Bronchial epithelial cell (primary cell): Measurements from ENCODE around the gene BANK1. TPM values are rescaled to one million over a fixed set of nuclear protein-coding genes. Genes with fewer than 3 reads are reported as not detected.

ENCODE experiments used
- DNase-seq: peaks from one replicate; pipeline ENCODE4 v3.0.0-alpha.2; 2010; ENCODE audit warnings: low read depth
- FAIRE-seq: peaks from 2 replicates; lab custom pipeline; 2011; peaks lifted over from hg19 to GRCh38; lab: Jason Lieb, UNC
- H3K27me3 ChIP-seq: 2 replicates; pipeline ENCODE4 v1.5.1; 2011; ENCODE audit warnings: low read length; ENCODE audit not compliant: control insufficient read depth, insufficient read depth
- H3K36me3 ChIP-seq: 2 replicates; pipeline ENCODE4 v1.5.1; 2011; ENCODE audit warnings: low read length; ENCODE audit not compliant: control insufficient read depth, insufficient read depth
- H3K4me3 ChIP-seq: 2 replicates; pipeline ENCODE4 v1.5.1; 2011; ENCODE audit warnings: mild to moderate bottlenecking, low read depth, low read length, control low read depth
- CTCF ChIP-seq: IDR thresholded peaks from 2 replicates; pipeline ENCODE4 v1.5.1; 2011; ENCODE audit warnings: mild to moderate bottlenecking, moderate library complexity, low read length, control low read depth, inconsistent platforms; ENCODE audit not compliant: insufficient read depth, severe bottlenecking
- total RNA-seq: library from RNA; depleted of rRNA; stranded (reverse); fragments of >200 nt; gene quantifications from 2 replicates; pipeline ENCODE4 v1.2.1, GENCODE V29; 2014

Gene BANK1
- total RNA-seq, 1 donor from 2014 or later, result 0.26 TPM

DNA sequence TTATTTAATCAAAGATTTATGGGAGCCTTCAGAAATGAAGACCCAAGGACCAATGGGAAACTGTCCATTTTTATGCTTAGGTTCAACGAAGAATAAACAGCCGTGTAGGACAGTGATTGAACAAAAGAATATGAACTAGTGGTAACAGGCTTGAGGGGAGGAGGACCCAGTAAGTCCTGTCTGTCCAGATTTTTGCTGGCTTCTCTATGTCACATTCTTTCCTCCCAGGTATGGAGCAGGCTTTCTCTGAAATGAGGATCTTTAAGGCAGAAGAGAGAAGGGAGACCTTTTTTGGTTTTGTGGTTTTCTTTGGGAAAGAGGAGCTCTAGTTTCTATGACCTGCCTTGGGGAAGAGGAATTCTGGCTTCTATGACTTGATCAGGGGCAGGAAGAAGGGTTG is 74.1 kb downstream of the BANK1 start:
- Histone ChIP-seq H3K36me3 (no peaks in the 10 kb centered on the region), H3K4me3 (no peak overlapping the region), H3K27me3 (no peaks in the 10 kb centered on the region)
- DNase-seq, result peak; percentile 37
- TF ChIP-seq CTCF, result no peak
- no peak for FAIRE-seq

GRCh38 chr4:101865501-101866062 is 75.1 kb downstream of the BANK1 start:
- Histone ChIP-seq H3K4me3 (no peak overlapping the region), H3K36me3 (no peaks in the 10 kb centered on the region), H3K27me3 (no peaks in the 10 kb centered on the region)
- FAIRE-seq, result no peak
- peak; percentile 82 for DNase-seq
- TF ChIP-seq CTCF, result no peak

DNA sequence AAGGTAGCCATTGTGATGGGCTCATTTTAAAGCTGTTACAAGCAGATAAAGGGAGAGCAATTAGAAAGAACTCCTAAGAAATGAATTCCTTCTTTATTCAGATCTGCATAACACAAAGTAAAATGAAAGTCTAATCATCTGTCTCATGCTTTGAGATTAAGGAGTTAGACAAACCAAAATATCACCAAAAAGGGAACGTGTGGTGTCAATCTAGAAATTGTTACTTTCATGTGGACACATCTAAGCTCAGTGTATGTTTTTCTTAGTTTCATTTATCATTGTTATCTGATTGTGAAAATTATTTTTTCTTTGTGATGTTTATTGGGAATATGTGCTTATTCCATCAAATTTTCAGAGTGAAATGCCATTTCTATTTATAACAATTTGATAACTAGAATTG is 80.3 kb downstream of the BANK1 start:
- no peak overlapping the region for H3K4me3 ChIP-seq
- DNase-seq, result no peak
- no peak for TF ChIP-seq CTCF
- no peaks in the 10 kb centered on the region for H3K27me3 ChIP-seq
- H3K36me3 ChIP-seq, result no peaks in the 10 kb centered on the region
- no peak for FAIRE-seq

GRCh38 chr4:101871962-101872676 is 81.6 kb downstream of the BANK1 start:
- no peak for FAIRE-seq
- DNase-seq, result no peak
- Histone ChIP-seq H3K4me3 (no peak overlapping the region), H3K36me3 (no peaks in the 10 kb centered on the region), H3K27me3 (no peaks in the 10 kb centered on the region)
- TF ChIP-seq CTCF, result no peak

DNA sequence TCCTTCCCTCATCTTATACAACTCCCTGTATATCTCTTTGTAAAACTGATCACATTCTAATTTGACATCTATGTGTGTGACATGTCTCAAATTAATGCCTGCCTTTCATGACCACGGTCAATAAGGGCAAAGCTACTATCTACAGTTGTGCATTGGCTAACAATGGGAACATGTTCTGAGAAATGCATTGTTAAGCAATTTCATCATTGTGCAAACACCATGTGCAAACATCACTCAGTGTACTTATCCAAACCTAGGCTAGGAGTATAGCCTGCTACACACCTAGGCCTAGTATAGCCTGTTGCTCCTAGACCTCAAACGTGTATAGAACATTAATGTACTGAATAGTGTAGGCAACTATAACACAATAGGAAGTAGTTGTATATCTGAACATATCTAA is 95.0 kb downstream of the BANK1 start:
- DNase-seq (peak; percentile 86), FAIRE-seq (peak; percentile 79)
- TF ChIP-seq CTCF, result no peak
- Histone ChIP-seq H3K36me3 (no peaks in the 10 kb centered on the region), H3K27me3 (no peaks in the 10 kb centered on the region), H3K4me3 (no peak overlapping the region)
